ENCODE data around the gene DSE.

The DSE gene

GRCh38 chr6:116491610-116492330 is 121.0 kb downstream of the DSE start:
- DNase-seq = no peak

- no peak for DNase-seq
Observed at GRCh38 chr6:116492331-116493067, 121.8 kb downstream of the DSE start.

Data from NCI-H1417 treated with DMSO at 0.1 percent for 48 hours (cell line).